Common myeloid progenitor, CD34-positive (primary cell): Measurements from ENCODE around the gene CAPN5.

Source experiments
- CTCF ChIA-PET: fragments of 350-600 bp; sonication (Branson Sonifier 250); formaldehyde crosslinking; loops from one replicate; lab custom pipeline; 2021; ENCODE audit warnings: antibody characterized with exemption; lab: Charles Lee
- POLR2A ChIA-PET: fragments of 350-600 bp; sonication (Branson Sonifier 250); formaldehyde crosslinking; loops from one replicate; lab custom pipeline; 2021; ENCODE audit warnings: antibody characterized with exemption; lab: Charles Lee
- DNase-seq, 3 donors: peaks; one replicate each; pipeline versions ENCODE4 v3.0.0 to v3.0.0-alpha.2; 2013
- H3K27ac ChIP-seq, 2 experiments: 1 replicate in 1 of 2; 2 replicates in 1 of 2; pipeline ENCODE4 v1.7.0; 2013; ENCODE audit warnings: inconsistent platforms in 2 of 2, low read length in 2 of 2, mild to moderate bottlenecking in 2 of 2, low read depth in 1 of 2, moderate library complexity in 1 of 2; ENCODE audit not compliant: severe bottlenecking in 2 of 2, insufficient read depth in 1 of 2, poor library complexity in 1 of 2
- H3K27me3 ChIP-seq, 5 experiments: replicated peaks in 2 of 5; 1 replicate in 3 of 5; 2 replicates in 2 of 5; pipeline versions ENCODE4 v1.6.1 to v1.7.0; 2013; ENCODE audit warnings: low read length in 4 of 5, mild to moderate bottlenecking in 2 of 5, moderate library complexity in 2 of 5, inconsistent platforms in 1 of 5; ENCODE audit not compliant: insufficient read depth in 5 of 5, control insufficient read depth in 4 of 5
- H3K36me3 ChIP-seq, 4 experiments: 1 replicate in 2 of 4; 2 replicates in 2 of 4; pipeline versions ENCODE4 v1.6.1 to v1.7.0; 2013; ENCODE audit warnings: low read length in 3 of 4, control low read depth in 1 of 4, mild to moderate bottlenecking in 1 of 4; ENCODE audit not compliant: control insufficient read depth in 4 of 4, insufficient read depth in 4 of 4
- H3K4me1 ChIP-seq, 4 experiments: 1 replicate in 3 of 4; 2 replicates in 1 of 4; pipeline versions ENCODE4 v1.6.1 to v1.7.1; 2013; ENCODE audit warnings: low read length in 3 of 4, mild to moderate bottlenecking in 3 of 4, control low read depth in 1 of 4, inconsistent platforms in 1 of 4, moderate library complexity in 1 of 4; ENCODE audit not compliant: control insufficient read depth in 4 of 4, insufficient read depth in 4 of 4; ENCODE audit errors: control extremely low read depth in 1 of 4
- H3K4me3 ChIP-seq, 7 experiments: 1 replicate in 4 of 7; 2 replicates in 3 of 7; pipeline versions ENCODE4 v1.5.1 to v1.7.0; 2013; ENCODE audit warnings: mild to moderate bottlenecking in 7 of 7, low read length in 6 of 7, moderate library complexity in 6 of 7, inconsistent platforms in 2 of 7, low read depth in 2 of 7, control low read depth in 1 of 7; ENCODE audit not compliant: insufficient read depth in 4 of 7, control insufficient read depth in 1 of 7; ENCODE audit errors: extremely low read depth in 1 of 7
- H3K9me3 ChIP-seq, 5 experiments: 1 replicate in 4 of 5; 2 replicates in 1 of 5; pipeline versions ENCODE4 v1.6.1 to v1.7.1; 2013; ENCODE audit warnings: low read length in 4 of 5, mild to moderate bottlenecking in 2 of 5, inconsistent platforms in 1 of 5, low read depth in 1 of 5, moderate library complexity in 1 of 5; ENCODE audit not compliant: control insufficient read depth in 4 of 5, insufficient read depth in 2 of 5; ENCODE audit errors: control extremely low read depth in 1 of 5
- WGBS: methylation state at CpG from one replicate; pipeline ENCODE4 v1.1.5; 2013; ENCODE audit not compliant: insufficient coverage; 5-methylcytosine and 5-hydroxymethylcytosine counted together

CAPN5 gene

GRCh38 chr11:77147036-77147315 lies 80.2 kb downstream of the CAPN5 start:
- WGBS = 83% methylated on average over 1 of the region's 1 CpG
- CTCF ChIA-PET = interaction anchor here (0.9 to 6.8 kb wide), 4 partner anchors 17 to 325 kb away, joined by 3 to 59 read pairs (median 12); partner anchors contain the start of gene MYO7A
- Histone ChIP-seq H3K36me3 (no peaks in the 10 kb centered on the region), H3K9me3 (no peaks in the 10 kb centered on the region), H3K27me3 (peaks cover 0 to 10% (median 0%) of the 10 kb centered on the region in 5 experiments), H3K4me1 (peaks cover 7 to 51% (median 42%) of the 10 kb centered on the region in 4 experiments), H3K4me3 (no peak overlapping the region), H3K27ac (no peak overlapping the region)
- POLR2A ChIA-PET = no interaction called here
- DNase-seq = no peak

- H3K27ac ChIP-seq = no peak overlapping the region
- no peaks in the 10 kb centered on the region for H3K9me3 ChIP-seq
- ChIA-PET POLR2A (no interaction called here), CTCF (interaction anchor here (1.2 to 6.8 kb wide), 3 partner anchors 18 to 389 kb away, joined by 3 to 59 read pairs (median 21); partner anchors contain the start of gene MYO7A)
- H3K27me3 ChIP-seq = peaks cover 0 to 10% (median 0%) of the 10 kb centered on the region in 5 experiments
- no peaks in the 10 kb centered on the region for H3K36me3 ChIP-seq
- whole genome bisulfite sequencing = 32% methylated on average over 23 of the region's 47 CpGs
- peak; percentile 64 to 91 (median 90) for DNase-seq
- peak overlapping the region in 3 of 7 experiments; percentile 40 to 65 (median 52) for H3K4me3 ChIP-seq
- peaks cover 11 to 51% (median 43%) of the 10 kb centered on the region in 4 experiments for H3K4me1 ChIP-seq
These were observed 81.0 kb downstream of the CAPN5 start for GRCh38 chr11:77147668-77148321.

GRCh38 chr11:77148963-77149715 lies 82.4 kb downstream of the CAPN5 start:
- ChIA-PET CTCF (interaction anchor here (1.0 to 6.8 kb wide), 4 partner anchors 20 to 390 kb away, joined by 3 to 59 read pairs (median 12); partner anchors contain the start of gene MYO7A), POLR2A (no interaction called here)
- peaks cover 13 to 62% (median 55%) of the 10 kb centered on the region in 4 experiments for H3K4me1 ChIP-seq
- H3K27me3 ChIP-seq = peaks cover 0 to 10% (median 0%) of the 10 kb centered on the region in 5 experiments
- no peak overlapping the region for H3K4me3 ChIP-seq
- no peak for DNase-seq
- H3K9me3 ChIP-seq = no peaks in the 10 kb centered on the region
- WGBS = 94% methylated on average over 7 of the region's 8 CpGs
- H3K36me3 ChIP-seq = no peaks in the 10 kb centered on the region
- H3K27ac ChIP-seq = no peak overlapping the region

GRCh38 chr11:77149716-77150392 lies 83.1 kb downstream of the CAPN5 start:
- ChIA-PET CTCF (interaction anchor here (2.6 to 6.9 kb wide), 4 partner anchors 20 to 58 kb away, joined by 7 to 59 read pairs (median 32); partner anchors contain the start of gene MYO7A), POLR2A (no interaction called here)
- peaks cover 13 to 69% (median 63%) of the 10 kb centered on the region in 4 experiments for H3K4me1 ChIP-seq
- H3K36me3 ChIP-seq = no peaks in the 10 kb centered on the region
- H3K9me3 ChIP-seq = no peaks in the 10 kb centered on the region
- H3K27ac ChIP-seq = no peak overlapping the region
- 90% methylated on average over 12 of the region's 12 CpGs for WGBS
- H3K27me3 ChIP-seq = peaks cover 0 to 10% (median 0%) of the 10 kb centered on the region in 5 experiments
- H3K4me3 ChIP-seq = no peak overlapping the region
- no peak for DNase-seq

GRCh38 chr11:77150836-77151235 lies 84.1 kb downstream of the CAPN5 start:
- no peaks in the 10 kb centered on the region for H3K9me3 ChIP-seq
- H3K4me3 ChIP-seq = no peak overlapping the region
- CTCF ChIA-PET = interaction anchor here (1.1 to 6.9 kb wide), 4 partner anchors 21 to 59 kb away, joined by 3 to 59 read pairs (median 24); partner anchors contain the start of gene MYO7A
- H3K4me1 ChIP-seq = peaks cover 13 to 77% (median 70%) of the 10 kb centered on the region in 4 experiments
- H3K36me3 ChIP-seq = no peaks in the 10 kb centered on the region
- H3K27ac ChIP-seq = no peak overlapping the region
- H3K27me3 ChIP-seq = peaks cover 0 to 8% (median 0%) of the 10 kb centered on the region in 5 experiments
- DNase-seq = no peak
- WGBS = 82% methylated on average over 7 of the region's 10 CpGs
- POLR2A ChIA-PET = no interaction called here

GRCh38 chr11:77151804-77152509 lies 85.2 kb downstream of the CAPN5 start:
- H3K36me3 ChIP-seq = no peaks in the 10 kb centered on the region
- no peaks in the 10 kb centered on the region for H3K9me3 ChIP-seq
- WGBS = 0% methylated on average over 6 of the region's 11 CpGs
- H3K4me1 ChIP-seq = peaks cover 13 to 77% (median 71%) of the 10 kb centered on the region in 4 experiments
- peaks cover 0 to 3% (median 0%) of the 10 kb centered on the region in 5 experiments for H3K27me3 ChIP-seq
- H3K27ac ChIP-seq = peak overlapping the region; percentile 10 to 40
- POLR2A ChIA-PET = interaction anchor here (0.7 kb wide), 1 partner anchor 14 kb away, joined by 3 read pairs; no protein-coding TSS in a partner anchor
- peak; percentile 82 to 99 (median 98) for DNase-seq
- peak overlapping the region in 2 of 7 experiments; percentile 11 to 37 for H3K4me3 ChIP-seq
- CTCF ChIA-PET = interaction anchor here (0.8 to 6.9 kb wide), 4 partner anchors 11 to 60 kb away, joined by 3 to 42 read pairs (median 5); no protein-coding TSS in a partner anchor
